Breast epithelium (tissue), 4 donors: Measurements from ENCODE around the gene SCAI. TPM values are rescaled to one million over a fixed set of nuclear protein-coding genes. Genes with fewer than 3 reads are reported as not detected.

ENCODE experiments used
- DNase-seq, 2 donors: peaks; one replicate each; pipeline ENCODE4 v3.0.0-alpha.2; 2019; ENCODE audit warnings: low spot score in 2 of 2
- H3K27ac ChIP-seq, 2 donors: fragments of 200-600 bp; sonication (generic) in 1 of 2; one replicate each; pipeline ENCODE4 v1.5.1; 2016 to 2019; ENCODE audit warnings: mild to moderate bottlenecking in 1 of 2
- H3K27me3 ChIP-seq, 2 donors: fragments of 200-600 bp; sonication (generic) in 1 of 2; one replicate each; pipeline versions ENCODE4 v1.5.1 to v1.6.0; 2017 to 2019; ENCODE audit warnings: control low read depth in 1 of 2, mild to moderate bottlenecking in 1 of 2
- H3K36me3 ChIP-seq: fragments of 200-600 bp; one replicate; pipeline ENCODE4 v1.5.1; 2019
- H3K4me1 ChIP-seq, 2 donors: fragments of 200-600 bp; sonication (generic); one replicate each; pipeline ENCODE4 v1.5.1; 2016 to 2019; ENCODE audit warnings: control low read depth in 1 of 2
- H3K4me3 ChIP-seq, 3 donors: fragments of 200-600 bp; sonication (generic); 1 replicate in 2 of 3; 2 replicates in 1 of 3; pipeline ENCODE4 v1.5.1; 2016 to 2019; ENCODE audit warnings: mild to moderate bottlenecking in 3 of 3, moderate library complexity in 2 of 3
- H3K9me3 ChIP-seq, 2 donors: fragments of 200-600 bp; sonication (generic) in 1 of 2; one replicate each; pipeline ENCODE4 v1.5.1; 2016 to 2019; ENCODE audit warnings: control low read depth in 1 of 2
- POLR2A ChIP-seq: fragments of 450-650 bp; IDR thresholded peaks from one replicate; pipeline ENCODE4 v1.6.1; 2016; ENCODE audit warnings: antibody characterized with exemption, mild to moderate bottlenecking, moderate library complexity
- POLR2AphosphoS5 ChIP-seq, 3 donors: sonication (generic); formaldehyde crosslinking; IDR thresholded peaks; one replicate each; pipeline ENCODE4 v1.6.1; 2017; ENCODE audit warnings: antibody characterized with exemption in 3 of 3
- intact Hi-C: fragments of 100-400 bp; cut with DNase I; formaldehyde crosslinking; loops from one replicate; pipeline ENCODE4 v1.15.1; 2023; ENCODE audit warnings: low total_unique reads
- total RNA-seq, 3 donors: library from RNA; depleted of rRNA; stranded (reverse); fragments of >200 nt; gene quantifications; one replicate each; pipeline ENCODE4 v1.1.0, GENCODE V29; 2016
- TF ChIP-seq, protein P1 (sequence below), 3 donors: fragments of 450-650 bp; IDR thresholded peaks; one replicate each; pipeline ENCODE4 v1.5.1; 2016 to 2017; ENCODE audit warnings: antibody characterized with exemption in 3 of 3, mild to moderate bottlenecking in 3 of 3, moderate library complexity in 3 of 3

The SCAI gene
- total RNA-seq, 3 donors from 2014 or later: 9.3 to 12.9 (median 11.5) TPM

DNA sequence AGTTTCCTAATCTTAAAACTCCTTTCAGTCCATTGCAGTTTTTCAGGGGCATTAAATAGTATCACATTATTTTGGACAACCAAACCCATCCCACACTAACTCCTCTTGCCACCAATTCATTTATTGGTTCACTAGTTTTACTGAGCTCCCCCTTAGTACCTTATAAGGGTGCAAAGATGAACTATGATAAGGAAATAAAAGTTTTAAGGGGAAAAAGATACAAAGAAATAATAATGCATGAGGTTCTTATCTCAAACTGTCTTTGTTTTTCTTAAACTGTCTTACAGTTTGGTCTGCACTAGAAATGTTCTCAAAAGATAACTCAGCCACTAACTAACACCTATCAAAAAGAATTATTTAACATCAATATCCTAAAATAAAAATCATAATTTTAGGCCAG, 8.4 kb downstream of the SCAI start:
- no peak for DNase-seq
- no peaks in the 10 kb centered on the region for H3K9me3 ChIP-seq
- no peak overlapping the region for H3K4me3 ChIP-seq
- H3K27ac ChIP-seq: no peak overlapping the region
- no peaks in the 10 kb centered on the region for H3K27me3 ChIP-seq
- no peaks in the 10 kb centered on the region for H3K36me3 ChIP-seq
- TF ChIP-seq, protein P1, sequence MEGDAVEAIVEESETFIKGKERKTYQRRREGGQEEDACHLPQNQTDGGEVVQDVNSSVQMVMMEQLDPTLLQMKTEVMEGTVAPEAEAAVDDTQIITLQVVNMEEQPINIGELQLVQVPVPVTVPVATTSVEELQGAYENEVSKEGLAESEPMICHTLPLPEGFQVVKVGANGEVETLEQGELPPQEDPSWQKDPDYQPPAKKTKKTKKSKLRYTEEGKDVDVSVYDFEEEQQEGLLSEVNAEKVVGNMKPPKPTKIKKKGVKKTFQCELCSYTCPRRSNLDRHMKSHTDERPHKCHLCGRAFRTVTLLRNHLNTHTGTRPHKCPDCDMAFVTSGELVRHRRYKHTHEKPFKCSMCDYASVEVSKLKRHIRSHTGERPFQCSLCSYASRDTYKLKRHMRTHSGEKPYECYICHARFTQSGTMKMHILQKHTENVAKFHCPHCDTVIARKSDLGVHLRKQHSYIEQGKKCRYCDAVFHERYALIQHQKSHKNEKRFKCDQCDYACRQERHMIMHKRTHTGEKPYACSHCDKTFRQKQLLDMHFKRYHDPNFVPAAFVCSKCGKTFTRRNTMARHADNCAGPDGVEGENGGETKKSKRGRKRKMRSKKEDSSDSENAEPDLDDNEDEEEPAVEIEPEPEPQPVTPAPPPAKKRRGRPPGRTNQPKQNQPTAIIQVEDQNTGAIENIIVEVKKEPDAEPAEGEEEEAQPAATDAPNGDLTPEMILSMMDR (IDR thresholded peaks at IDR 0.05): no peak
- TF ChIP-seq POLR2A: no peak
- TF ChIP-seq POLR2AphosphoS5 (IDR thresholded peaks at IDR 0.05): no peak
- H3K4me1 ChIP-seq: no peaks in the 10 kb centered on the region
- intact Hi-C loops: no loop called here

DNA sequence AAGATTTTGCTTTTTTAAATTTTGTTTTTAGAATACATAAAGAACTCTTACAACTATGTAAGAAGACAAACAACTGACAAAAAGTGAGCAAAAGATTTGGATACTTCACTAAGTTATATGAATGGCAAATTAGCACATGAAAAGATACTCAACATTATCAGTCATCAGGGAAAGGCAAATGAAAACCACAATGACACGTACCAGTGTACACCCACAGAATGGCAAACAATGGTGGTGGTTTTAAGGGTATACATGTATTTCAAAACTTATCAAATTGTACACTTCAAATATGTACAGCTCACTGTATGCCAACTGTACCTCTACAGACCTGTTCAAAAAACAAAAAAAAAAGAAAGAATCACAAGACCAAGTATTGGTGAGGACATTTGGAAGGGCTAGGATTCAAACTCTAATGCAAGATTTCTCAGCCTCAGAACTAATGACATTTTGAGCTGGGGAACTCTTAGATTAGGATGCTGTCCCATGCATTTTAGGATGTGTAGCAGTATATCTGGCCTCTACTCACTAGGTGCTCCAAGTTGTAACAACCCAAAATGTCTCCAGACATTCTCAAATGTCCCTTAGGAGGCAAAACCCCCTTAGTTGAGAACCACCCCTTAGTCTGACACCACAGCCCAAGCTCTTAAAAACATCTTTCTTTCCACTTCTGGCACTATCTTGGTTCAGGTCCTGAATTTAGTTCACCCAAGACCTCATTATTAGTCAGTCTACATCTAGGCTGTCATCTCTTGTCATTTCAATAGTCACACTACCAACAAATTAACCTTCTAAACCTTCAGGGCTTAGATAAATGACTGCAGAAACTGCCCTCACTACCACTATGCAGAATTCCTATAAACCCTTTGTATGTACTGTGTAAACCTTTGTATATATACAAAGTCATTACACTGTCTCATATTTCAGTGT, 9.7 kb downstream of the SCAI start:
- DNase-seq: no peak
- TF ChIP-seq, protein P1 (IDR thresholded peaks at IDR 0.05): no peak
- TF ChIP-seq POLR2A (no peak), POLR2AphosphoS5 (IDR thresholded peaks at IDR 0.05) (no peak)

DNA sequence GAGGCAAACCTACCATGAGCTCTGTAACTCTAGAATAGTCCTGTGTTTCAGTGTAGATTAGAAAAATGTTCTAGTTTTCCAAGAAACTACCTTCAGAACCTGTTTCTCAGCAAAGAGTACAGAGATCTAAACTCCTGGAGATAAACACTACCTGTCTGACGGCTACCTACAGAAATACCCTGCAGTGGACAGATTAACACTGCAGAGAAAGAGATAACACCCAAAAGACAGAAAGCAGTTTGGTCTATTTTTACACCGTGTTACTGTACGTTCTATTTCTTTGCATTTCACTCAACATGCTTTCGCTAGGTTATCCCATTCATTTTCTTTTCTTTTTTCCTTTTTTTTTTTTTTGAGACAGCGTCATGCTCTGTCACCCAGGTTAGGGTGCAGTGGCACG, 11.6 kb downstream of the SCAI start:
- intact Hi-C loops: no loop called here
- H3K27ac ChIP-seq: no peak overlapping the region
- no peaks in the 10 kb centered on the region for H3K4me1 ChIP-seq
- no peak overlapping the region for H3K4me3 ChIP-seq
- H3K27me3 ChIP-seq: no peaks in the 10 kb centered on the region
- DNase-seq: no peak
- H3K36me3 ChIP-seq: no peaks in the 10 kb centered on the region
- no peaks in the 10 kb centered on the region for H3K9me3 ChIP-seq
- TF ChIP-seq, protein P1 (IDR thresholded peaks at IDR 0.05): no peak
- TF ChIP-seq POLR2AphosphoS5 (IDR thresholded peaks at IDR 0.05) (no peak), POLR2A (no peak)

More for the DNA sequence above, 9.7 kb downstream of the SCAI start:
- no peaks in the 10 kb centered on the region for H3K9me3 ChIP-seq
- intact Hi-C loops: no loop called here
- H3K27me3 ChIP-seq: no peaks in the 10 kb centered on the region
- H3K4me3 ChIP-seq: no peak overlapping the region
- H3K27ac ChIP-seq: no peak overlapping the region
- no peaks in the 10 kb centered on the region for H3K4me1 ChIP-seq
- no peaks in the 10 kb centered on the region for H3K36me3 ChIP-seq

DNA sequence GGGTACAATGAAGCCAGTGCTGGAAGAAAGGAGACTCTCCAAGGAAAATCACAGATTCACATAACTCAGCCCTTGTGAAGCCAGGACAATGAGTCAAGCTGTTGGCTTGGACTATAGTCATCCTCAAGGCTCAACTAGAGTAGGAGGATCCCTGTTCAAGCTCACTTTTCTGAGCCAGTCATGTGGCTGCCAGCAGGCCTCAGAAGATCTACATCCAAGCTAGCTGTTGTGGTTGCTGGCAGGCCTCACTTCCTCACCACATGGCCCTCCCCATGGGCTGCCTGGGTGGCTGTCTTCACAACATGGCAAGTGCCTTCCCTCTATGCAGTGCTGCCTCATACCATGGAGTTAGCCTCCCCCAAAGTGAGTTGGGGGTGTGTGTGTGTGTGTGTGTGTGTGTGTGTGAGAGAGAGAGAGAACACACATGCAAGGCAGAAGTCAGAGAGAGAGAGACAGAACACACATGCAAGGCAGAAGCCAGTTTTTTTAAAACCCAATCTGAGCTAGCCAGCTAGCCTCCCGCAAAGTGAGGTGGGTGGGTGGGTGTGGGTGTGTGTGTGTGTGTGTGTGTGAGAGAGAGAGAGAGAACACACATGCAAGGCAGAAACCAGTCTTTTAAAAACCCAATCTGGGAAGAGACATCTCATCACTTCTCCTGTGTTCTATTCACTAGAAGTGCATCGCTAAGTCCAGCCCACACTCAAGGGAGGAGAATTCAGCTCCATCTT, 17.1 kb downstream of the SCAI start:
- H3K4me3 ChIP-seq: no peak overlapping the region
- TF ChIP-seq POLR2AphosphoS5 (IDR thresholded peaks at IDR 0.05): peak; percentile 25 to 61 (median 60)
- TF ChIP-seq POLR2A: no peak
- TF ChIP-seq, protein P1 (IDR thresholded peaks at IDR 0.05): no peak
- H3K36me3 ChIP-seq: no peaks in the 10 kb centered on the region
- no peaks in the 10 kb centered on the region for H3K9me3 ChIP-seq
- no peaks in the 10 kb centered on the region for H3K4me1 ChIP-seq
- intact Hi-C loops: no loop called here
- DNase-seq: peak; percentile 67 to 88
- H3K27me3 ChIP-seq: no peaks in the 10 kb centered on the region
- H3K27ac ChIP-seq: peak overlapping the region; percentile 40 to 75

DNA sequence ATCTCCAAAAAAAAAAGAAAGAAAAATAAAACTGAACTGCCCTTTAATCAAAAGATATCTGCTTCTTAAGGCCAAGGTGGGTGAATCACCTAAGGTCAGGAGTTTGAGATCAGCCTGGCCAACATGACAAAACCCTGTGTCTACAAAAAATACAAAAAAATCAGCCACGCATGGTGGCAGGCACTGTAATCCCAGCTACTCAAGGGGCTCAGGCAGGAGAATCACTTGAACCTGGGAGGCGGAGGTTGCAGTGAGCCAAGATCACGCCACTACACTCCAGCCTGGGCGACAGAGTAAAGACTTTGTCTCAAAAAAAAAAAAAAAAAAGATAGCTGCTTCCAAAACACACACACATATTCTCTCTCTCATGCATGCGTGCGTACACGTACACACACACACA, 17.8 kb downstream of the SCAI start:
- Histone ChIP-seq H3K27me3 (no peaks in the 10 kb centered on the region), H3K9me3 (no peaks in the 10 kb centered on the region), H3K4me3 (no peak overlapping the region), H3K27ac (peak overlapping the region; percentile 40 to 75), H3K4me1 (no peaks in the 10 kb centered on the region), H3K36me3 (no peaks in the 10 kb centered on the region)
- no peak for DNase-seq
- TF ChIP-seq POLR2A: no peak
- TF ChIP-seq POLR2AphosphoS5 (IDR thresholded peaks at IDR 0.05): no peak
- TF ChIP-seq, protein P1 (IDR thresholded peaks at IDR 0.05): no peak
- intact Hi-C loops: no loop called here
